Endometrial microvascular endothelial cells (primary cell): ENCODE measurements around the gene PSENEN. TPM values are rescaled to one million over a fixed set of nuclear protein-coding genes. Genes with fewer than 3 reads are reported as not detected.
"Not testable (repeated sequence)": the region's sequence is repeated elsewhere in the genome, so short reads cannot be mapped to it uniquely, and the experiment has no call there.

Experiments used
- in situ Hi-C: cut with HindIII; loops from 2 replicates; pipeline ENCODE4 v1.10.0; 2017; ENCODE audit warnings: low sequenced_read_pairs, low pct_unique_long_range_greater_than_20kb; ENCODE audit errors: inconsistent ontology term
- total RNA-seq: library from RNA; depleted of rRNA; stranded (reverse); fragments of >200 nt; gene quantifications from one replicate; pipeline ENCODE4 v1.2.3, GENCODE V29; 2015; ENCODE audit errors: inconsistent ontology term

Gene PSENEN
- total RNA-seq, 1 donor from 2014 or later = 36.0 TPM

DNA sequence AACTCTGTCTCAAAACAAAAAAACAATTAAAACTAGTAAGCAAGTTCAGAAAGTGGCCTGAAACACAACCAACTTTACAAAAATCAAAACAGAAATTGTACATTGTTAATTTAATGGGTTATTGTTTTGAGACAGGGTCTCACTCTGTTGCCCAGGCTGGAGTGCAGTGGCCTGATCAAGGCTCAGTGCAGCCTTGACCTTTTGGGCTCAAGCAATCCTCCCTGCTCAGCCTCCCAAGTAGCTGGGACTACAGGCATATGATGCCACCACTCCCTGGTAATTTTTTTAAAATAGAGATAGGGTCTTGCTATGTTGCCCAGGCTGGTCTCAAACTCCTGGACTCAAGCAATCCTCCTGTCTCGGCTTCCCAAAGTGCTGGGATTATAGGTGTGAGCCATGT, 50.1 kb downstream of the PSENEN start:
- in situ Hi-C loops = not testable (repeated sequence)

Other genes starting within 250 kb of the PSENEN start
- gene DMKN, start 232.0 kb upstream of the PSENEN start, total RNA-seq = not detected
- gene SBSN, start 217.3 kb upstream of the PSENEN start, total RNA-seq = not detected
- gene GAPDHS, start 212.2 kb upstream of the PSENEN start, total RNA-seq = not detected
- 87.1 TPM for gene TMEM147, start 200.0 kb upstream of the PSENEN start, total RNA-seq
- gene ATP4A, start 182.0 kb upstream of the PSENEN start, total RNA-seq = not detected
- gene PMIS2, start 159.5 kb upstream of the PSENEN start, total RNA-seq = not detected
- 20.8 TPM for gene HAUS5, start 132.9 kb upstream of the PSENEN start, total RNA-seq
- 84.6 TPM for gene RBM42, start 116.6 kb upstream of the PSENEN start, total RNA-seq
- gene ETV2, start 103.9 kb upstream of the PSENEN start, total RNA-seq = not detected
- gene COX6B1, start 97.3 kb upstream of the PSENEN start, total RNA-seq = 610 TPM
- not detected for gene UPK1A, start 79.1 kb upstream of the PSENEN start, total RNA-seq
- not detected for gene ZBTB32, start 41.1 kb upstream of the PSENEN start, total RNA-seq
- 11.1 TPM for gene KMT2B, start 27.6 kb upstream of the PSENEN start, total RNA-seq
- gene IGFLR1, start 3.2 kb upstream of the PSENEN start, total RNA-seq = 2.0 TPM
- 7.4 TPM for gene U2AF1L4, start 233 bp upstream of the PSENEN start, total RNA-seq
- gene LIN37, start 2.9 kb downstream of the PSENEN start, total RNA-seq = 13.1 TPM
- not detected for gene HSPB6, start 11.4 kb downstream of the PSENEN start, total RNA-seq
- 7.2 TPM for gene PROSER3, start 12.5 kb downstream of the PSENEN start, total RNA-seq
- gene ARHGAP33, start 29.9 kb downstream of the PSENEN start, total RNA-seq = 0.19 TPM
- not detected for gene PRODH2, start 67.2 kb downstream of the PSENEN start, total RNA-seq
- not detected for gene NPHS1, start 106.9 kb downstream of the PSENEN start, total RNA-seq
- not detected for gene KIRREL2, start 111.3 kb downstream of the PSENEN start, total RNA-seq
- 9.4 TPM for gene APLP1, start 122.9 kb downstream of the PSENEN start, total RNA-seq
- 6.6 TPM for gene NFKBID, start 154.9 kb downstream of the PSENEN start, total RNA-seq
- not detected for gene HCST, start 156.9 kb downstream of the PSENEN start, total RNA-seq
- gene TYROBP, start 162.6 kb downstream of the PSENEN start, total RNA-seq = not detected
- gene LRFN3, start 190.7 kb downstream of the PSENEN start, total RNA-seq = 2.5 TPM
- gene SDHAF1, start 249.5 kb downstream of the PSENEN start, total RNA-seq = 17.0 TPM